ENCODE data around the gene SLC26A1.

The SLC26A1 gene

GRCh38 chr4:993111-994029 lies at the start of gene SLC26A1:
Gene SLC26A1 (minus strand): TSS chr4:993404. CDS start chr4:991703, 1,701 bp downstream.
- no peak for DNase-seq

GRCh38 chr4:1042352-1043055 lies 49.3 kb upstream of the SLC26A1 start:
- no peak for DNase-seq

DNA sequence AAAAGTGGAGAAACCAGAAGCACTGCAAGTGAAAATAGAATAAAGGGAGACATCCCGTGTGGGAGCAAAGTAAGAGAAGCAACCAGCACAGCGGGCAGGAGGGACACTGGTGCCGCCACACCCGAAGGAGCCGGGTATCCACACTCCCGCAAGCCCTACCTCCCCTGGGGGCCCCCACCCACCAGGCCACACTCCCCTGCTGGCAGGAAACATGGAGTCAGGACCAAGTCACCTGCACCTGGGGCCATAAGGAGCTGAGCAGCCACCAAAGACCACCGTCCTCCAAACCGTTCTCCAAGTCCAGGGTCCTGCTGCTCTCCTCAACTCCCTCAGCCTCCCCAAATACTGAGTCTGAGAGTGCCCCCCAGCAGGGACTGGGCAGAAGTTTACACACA lies 48.7 kb upstream of the SLC26A1 start:
- DNase-seq = no peak

DNA sequence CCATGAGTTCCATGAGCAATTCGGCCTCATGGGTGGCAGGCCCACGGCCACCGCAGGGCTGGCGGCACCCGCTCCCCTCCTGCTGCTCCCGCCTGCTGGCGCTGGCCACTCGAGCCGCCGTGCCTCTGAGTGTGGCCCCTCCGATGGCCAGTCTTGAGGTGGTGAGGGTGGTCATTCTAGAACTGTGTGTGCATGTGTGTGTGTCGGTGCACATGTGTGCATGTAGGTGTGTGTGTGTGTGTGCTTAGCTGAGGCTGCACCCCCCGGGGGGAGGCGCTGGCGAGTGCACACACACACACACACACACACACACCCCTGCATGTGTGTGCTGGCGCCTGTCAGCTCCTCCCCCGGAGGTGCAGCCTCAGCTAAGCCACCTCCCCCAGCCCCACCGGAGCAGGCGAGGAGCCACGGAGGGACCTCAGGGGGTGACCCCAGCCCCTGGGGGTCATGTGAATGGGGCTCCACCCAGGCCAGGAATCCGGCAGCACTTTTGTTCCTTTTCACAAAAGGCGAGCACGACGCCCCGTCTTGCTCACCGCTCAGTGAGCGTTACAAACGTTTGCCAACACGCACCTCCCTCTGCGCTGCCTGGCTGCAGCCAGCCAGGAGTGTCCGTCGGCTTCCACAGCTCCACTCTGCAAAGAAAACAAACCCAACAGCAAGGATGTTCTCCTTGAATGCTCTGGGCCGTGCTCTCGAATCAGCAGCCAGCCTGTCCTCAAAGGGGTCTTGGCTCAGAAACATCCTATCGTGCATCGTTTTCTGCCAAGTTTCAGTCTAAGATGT lies 48.1 kb upstream of the SLC26A1 start:
- DNase-seq = peak; percentile 55

DNA sequence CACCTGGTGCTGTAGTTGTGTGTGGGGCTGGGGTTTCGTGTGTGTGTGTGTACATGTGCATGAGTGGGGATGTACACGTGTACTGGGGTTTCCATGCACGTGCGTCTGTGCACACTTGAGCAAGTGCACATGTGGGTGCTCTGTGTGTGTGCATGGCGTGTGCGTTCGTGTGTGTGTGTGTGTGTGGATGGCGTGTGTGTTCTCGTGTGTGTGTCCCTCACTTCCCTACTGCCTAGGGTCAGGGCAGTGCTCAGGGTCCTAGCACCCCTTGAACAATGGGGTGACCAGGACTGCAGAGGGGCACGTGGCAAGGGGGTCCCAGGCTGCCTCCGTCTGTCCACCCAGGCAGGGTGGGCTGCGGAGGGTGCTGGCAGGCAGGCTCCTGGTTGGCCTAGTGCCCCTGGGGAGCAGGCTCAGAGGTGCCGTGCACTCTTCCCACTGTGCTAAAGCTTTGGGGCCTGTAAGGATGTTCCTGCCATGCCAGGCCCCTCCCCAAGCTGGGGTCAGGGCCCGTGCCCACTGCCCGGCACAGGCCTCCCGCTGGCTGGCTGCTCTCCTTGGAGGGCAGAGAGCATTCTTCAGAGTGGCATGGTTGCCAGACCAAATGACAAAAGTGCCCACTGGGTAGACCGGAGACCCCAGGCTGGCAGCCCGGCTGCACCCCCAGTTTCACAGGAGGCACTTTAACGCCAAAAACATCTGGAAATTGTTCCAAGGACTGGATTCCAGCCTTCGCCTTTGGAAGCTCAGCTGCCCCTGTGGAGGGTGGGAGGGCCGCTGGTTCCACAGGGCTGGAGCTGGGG lies 47.3 kb upstream of the SLC26A1 start:
- DNase-seq = no peak

DNA sequence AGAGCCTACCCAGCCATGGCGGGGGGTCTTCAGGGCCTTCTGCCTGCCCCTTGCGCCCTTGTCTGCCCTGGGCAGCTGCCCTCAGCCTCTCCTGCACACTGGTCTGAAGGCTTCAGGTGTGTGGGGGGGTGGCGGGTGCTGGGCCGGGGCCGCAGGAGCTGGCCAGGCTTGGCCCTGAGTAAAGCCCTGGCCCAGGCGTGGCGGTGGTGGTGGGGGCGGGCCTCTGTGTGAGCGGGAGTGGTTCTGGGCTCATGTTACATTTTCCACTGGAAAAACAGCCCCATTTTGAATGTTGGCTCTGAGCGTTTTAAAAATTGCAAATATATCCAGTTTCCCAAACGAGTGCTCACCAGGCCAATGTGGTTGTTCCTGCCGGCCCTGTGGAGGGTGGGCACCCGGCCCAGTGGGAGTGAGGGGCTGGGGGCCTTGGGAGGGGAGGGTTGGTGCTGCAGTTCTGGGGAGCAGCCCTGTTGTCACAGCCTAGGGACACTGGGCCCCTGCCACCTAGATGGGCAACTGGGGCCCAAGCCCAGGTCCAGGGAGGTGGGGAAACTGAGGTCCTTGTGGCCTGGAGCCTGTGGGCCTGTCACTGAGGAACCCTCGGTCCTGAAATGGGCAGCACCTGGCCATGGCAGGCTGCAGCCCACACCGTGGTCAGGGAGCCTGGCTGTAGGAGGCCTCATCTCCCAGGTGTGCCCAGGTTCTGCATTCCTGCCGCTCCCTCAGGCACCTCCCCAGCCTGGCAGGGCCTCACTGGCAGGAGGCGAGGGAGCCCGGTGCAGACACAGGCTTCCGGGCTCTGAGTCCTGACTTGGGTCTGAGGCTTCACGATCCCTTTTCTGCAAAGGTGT lies 46.5 kb upstream of the SLC26A1 start:
- DNase-seq = no peak

DNA sequence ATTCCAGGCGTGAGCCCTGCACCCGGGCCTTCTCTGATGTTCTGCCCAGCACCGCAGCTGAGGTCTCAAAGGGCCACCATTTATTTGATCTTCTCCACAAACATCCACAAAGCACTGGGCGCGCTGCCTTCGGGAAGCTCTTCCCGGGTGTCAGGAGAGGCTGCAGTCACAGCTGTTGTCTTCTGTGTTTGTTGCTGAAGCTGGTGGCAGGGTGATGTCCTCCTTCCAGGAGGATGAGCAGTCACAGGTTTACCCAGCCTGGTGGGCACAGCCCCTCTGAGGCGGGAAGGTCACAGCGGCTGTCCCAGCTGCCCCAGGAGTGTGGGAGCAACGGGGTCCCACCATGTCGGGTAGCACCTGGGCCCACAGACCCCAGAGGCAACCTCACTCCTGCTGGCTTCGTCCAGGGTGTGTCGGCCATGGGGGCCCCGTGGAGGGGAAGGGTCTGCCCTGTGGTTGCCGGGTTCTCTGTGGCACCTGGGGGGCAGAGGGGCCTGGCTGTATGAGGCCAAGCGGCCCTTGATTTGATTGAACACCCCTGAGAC lies 45.8 kb upstream of the SLC26A1 start:
- DNase-seq = no peak

DNA sequence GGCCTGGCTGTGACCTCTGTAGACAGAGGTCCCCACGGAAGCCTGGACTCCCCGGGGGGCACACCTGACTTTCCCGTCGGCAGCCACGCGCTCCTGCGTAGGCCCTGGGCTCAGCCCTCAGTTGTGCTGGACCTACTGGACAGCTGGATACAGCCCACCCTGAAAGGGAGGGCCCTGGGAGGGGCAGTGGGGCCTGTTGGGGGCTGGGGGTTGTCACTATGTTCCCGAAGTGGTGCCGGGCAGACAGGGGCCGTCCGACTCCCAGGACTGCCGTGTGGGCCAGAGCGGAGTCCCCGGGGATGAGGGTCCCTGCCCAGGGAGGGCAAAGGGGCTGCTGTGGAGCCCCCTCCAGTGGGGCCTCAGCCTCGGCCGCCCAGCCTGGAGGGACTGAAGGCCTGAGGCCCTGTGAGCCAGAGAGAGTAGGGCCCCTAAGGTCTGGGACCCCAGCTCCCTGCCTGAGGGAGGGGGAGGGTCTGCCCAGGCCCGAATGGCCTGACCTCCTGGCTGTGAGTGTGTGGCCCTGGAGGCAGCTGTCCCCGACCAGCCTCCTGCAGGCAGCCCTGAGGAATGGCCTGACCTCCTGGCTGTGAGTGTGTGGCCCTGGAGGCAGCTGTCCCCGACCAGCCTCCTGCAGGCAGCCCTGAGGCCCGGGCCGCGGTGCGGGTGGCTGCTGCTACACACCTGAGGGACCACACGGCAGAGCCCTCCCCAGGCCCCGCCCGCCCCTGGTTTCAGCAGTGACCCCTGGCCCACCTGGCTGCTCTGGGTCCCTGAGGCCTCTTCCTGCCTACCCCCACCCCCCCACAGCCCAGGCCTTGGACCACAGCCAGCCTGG lies 44.0 kb upstream of the SLC26A1 start:
- DNase-seq = no peak

- DNase-seq = no peak
These were observed 42.9 kb upstream of the SLC26A1 start for GRCh38 chr4:1036095-1036494.

DNA sequence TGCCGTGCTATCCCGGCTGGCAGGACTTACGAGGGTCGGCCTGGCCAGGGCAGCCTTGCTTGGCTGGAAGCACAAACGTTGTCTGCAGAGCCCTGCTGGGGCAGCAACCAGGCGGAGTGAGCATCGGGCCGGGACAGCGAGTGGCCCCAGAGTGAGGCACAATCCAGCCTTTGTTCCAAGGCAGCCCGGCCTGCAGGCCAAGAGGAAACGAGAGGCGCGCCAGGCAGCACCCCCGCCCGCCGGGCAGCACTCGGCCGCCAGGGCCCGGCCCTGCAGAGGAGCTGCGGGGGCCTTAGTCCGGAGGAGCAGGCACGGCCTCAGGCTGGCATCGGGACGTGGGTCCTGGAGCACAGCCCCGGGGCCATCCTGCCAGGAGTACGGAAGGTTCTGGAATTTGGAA lies 42.3 kb upstream of the SLC26A1 start:
- DNase-seq = no peak

DNA sequence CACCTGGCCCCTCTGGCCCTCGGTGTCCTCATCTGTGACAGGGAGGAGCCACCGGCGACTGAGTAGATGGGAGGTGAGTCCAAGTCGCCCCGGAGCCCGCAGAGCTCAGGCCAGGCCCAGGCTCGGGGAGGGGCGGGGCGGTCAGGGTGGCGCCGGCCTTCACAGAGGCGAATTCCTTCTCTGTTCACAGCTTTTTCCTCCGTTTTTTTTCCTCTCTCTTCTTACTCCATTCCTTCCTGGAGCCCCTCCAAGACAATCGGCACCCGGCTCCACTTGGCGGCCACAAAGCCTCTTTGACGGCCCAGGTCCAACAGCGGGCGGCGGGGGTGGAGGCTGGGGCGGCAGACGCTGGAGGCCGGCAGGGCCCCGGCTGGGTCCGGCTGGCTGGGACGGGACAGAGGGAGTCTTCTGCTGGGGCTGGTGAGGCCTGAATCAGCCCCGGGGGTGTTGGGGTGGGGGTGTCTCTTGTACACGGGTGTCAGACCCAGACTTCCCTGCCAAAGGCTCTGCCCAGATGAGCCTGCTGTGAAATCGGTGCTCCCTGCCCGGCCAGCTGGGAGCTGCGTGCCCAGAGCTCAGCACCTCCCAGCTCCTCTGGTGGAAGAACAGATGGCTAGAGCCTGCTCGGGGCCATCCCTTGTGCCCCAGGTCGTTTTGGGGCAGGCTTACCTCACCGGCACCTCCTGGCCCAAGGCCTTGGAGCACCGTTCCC lies 40.8 kb upstream of the SLC26A1 start:
- no peak for DNase-seq

- DNase-seq = no peak
These were observed 39.7 kb upstream of the SLC26A1 start for GRCh38 chr4:1032861-1033260.

- DNase-seq = peak; percentile 25
These were observed 39.0 kb upstream of the SLC26A1 start for GRCh38 chr4:1031956-1032795.

DNA sequence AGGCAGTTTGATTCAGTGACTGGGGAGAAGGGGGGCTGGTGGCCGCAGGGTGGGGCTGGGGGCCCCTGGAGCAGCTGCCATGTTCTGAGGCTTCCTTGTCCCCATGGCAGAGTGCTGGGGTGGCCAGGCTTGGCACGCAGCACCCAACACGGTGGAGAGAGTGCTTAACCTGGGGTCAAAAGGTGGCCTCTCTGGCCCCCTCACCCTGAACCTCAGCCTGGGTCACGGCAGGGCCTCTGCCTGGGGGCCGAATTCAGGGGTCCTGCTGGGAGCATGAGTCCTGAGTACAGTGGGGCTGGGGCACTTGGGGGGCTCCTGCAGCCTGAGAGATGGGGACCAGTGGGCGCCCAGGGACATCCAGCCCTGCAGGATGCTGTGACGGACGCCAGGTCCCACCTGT lies 38.1 kb upstream of the SLC26A1 start:
- DNase-seq = no peak

GRCh38 chr4:1030559-1030958 lies 37.4 kb upstream of the SLC26A1 start:
- DNase-seq = peak; percentile 8

DNA sequence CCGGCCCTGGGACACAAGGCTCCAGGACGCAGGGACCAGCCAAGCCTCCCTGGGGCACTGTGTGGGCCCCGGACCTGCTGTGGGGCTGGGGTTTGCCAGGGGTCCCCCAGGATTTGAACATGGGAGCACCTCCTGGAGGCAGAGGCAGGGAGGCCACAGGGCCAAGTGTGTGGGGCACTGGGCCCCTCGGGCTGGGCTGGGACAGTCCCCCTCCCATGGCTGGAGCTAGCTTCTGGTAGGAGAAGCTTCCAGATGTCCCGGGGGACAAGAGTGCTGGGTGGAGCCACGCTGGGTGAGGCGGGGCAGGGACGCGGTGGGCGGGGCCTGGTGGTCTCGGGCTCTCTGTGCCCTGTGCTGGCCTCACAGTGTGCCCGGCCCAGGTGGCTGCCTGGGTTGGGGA lies 36.8 kb upstream of the SLC26A1 start:
- DNase-seq = no peak

GRCh38 chr4:1029529-1029928 lies 36.3 kb upstream of the SLC26A1 start:
- no peak for DNase-seq

DNA sequence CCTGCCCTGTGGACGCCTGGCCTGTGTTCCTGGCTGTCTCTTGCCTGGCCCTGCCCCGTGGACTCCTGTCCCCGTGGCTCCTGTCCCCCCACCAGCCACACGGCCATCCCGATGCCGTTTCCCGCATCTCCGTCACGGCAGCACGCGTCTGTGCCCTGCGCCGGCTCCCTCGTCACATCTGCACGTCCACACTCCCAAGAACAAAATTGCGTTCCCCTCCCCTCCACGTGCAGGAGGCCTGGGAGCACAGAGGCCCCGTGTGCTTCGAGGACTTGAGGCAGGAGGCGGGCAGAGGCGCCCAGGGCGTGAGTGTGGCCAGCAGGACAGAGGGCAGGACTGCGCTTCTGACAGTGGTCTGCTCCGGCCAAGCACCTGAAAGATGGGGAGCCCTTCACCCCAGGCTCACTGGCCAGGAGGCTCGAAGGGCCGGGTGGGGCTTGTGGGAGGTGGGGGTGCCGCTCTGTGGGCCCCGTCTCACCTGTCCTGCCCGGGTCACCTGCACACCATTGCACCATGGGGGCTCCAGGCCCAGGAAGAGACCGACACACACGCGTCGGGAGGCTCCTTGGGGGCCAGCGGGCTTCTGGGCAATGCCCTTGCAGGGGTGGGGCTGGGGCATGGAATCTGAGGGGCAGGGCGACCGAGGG lies 35.5 kb upstream of the SLC26A1 start:
- no peak for DNase-seq

All from NCI-H69 (cell line).